OCI-LY3 (cell line): Measurements from ENCODE around the gene ZNRF2.

ENCODE experiments used
- EZH2phosphoT487 ChIP-seq: fragments of 200-600 bp; shearing (Covaris generic); IDR thresholded peaks from 2 replicates; pipeline ENCODE4 v1.6.1; 2018; ENCODE audit warnings: antibody characterized with exemption, mixed run types, low read depth
- TF ChIP-seq, protein P1 (sequence below): fragments of 200-600, 300-600 bp; sonication (generic); IDR thresholded peaks from 2 replicates; pipeline ENCODE4 v1.5.1; 2014; ENCODE audit warnings: antibody characterized with exemption, low read length, low read depth

DNA sequence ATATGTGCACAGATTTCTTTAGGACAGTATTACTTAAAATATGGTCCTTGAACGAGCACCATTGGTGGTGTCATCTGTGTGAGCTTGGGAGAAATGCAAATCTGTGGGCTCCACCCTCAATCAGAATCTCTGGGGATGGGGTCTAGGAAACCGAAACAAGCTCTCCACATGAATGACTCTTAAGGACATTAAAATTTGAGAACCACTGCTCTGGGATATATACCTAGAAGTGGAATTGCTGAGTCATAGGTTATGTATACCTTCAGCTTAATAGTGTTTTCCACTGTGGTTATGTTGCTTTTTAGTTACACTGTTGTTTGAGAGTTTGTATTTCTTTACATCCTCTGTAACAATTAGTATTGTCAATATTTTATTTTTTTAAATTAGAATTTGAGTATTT, 24.0 kb downstream of the ZNRF2 start:
- no peak for TF ChIP-seq EZH2phosphoT487
- TF ChIP-seq, protein P1, sequence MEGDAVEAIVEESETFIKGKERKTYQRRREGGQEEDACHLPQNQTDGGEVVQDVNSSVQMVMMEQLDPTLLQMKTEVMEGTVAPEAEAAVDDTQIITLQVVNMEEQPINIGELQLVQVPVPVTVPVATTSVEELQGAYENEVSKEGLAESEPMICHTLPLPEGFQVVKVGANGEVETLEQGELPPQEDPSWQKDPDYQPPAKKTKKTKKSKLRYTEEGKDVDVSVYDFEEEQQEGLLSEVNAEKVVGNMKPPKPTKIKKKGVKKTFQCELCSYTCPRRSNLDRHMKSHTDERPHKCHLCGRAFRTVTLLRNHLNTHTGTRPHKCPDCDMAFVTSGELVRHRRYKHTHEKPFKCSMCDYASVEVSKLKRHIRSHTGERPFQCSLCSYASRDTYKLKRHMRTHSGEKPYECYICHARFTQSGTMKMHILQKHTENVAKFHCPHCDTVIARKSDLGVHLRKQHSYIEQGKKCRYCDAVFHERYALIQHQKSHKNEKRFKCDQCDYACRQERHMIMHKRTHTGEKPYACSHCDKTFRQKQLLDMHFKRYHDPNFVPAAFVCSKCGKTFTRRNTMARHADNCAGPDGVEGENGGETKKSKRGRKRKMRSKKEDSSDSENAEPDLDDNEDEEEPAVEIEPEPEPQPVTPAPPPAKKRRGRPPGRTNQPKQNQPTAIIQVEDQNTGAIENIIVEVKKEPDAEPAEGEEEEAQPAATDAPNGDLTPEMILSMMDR, result no peak
